Erythroblast (primary cell): ENCODE results near the gene MAP4K1.

Experiments
- GATA1 ChIP-seq: IDR thresholded peaks from 2 replicates; pipeline ENCODE4 v1.6.1; 2011; ENCODE audit warnings: low read depth, mild to moderate bottlenecking, control low read depth, low read length, moderate library complexity
- POLR2A ChIP-seq: IDR thresholded peaks from 2 replicates; pipeline ENCODE4 v1.6.1; 2011; ENCODE audit warnings: mild to moderate bottlenecking, low read length

DNA sequence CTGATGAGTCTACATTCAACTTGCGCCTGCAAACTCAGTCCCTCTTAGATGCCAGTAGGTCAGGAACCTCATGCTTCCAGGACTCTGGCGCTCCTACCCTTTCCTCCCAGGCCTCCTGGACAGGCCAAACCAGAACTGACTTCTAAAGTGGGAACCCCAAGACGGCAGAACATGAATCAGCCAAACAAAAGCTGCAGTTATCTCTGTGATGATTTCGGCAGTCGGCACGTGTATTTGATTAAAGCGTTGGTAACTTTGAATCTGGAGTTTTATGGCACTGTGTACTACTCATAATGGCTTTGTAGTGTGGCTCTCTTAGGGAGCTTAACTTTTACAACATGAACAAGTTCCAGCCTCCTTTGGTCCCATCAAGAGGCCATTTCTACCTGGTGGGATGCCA lies 43.4 kb upstream of the MAP4K1 start:
- TF ChIP-seq POLR2A (no peak), GATA1 (no peak)
